Thoracic aorta (tissue), 2 donors: ENCODE results near the gene MINDY4. TPM values are rescaled to one million over a fixed set of nuclear protein-coding genes. Genes with fewer than 3 reads are reported as not detected.

Experiments used
- ATAC-seq: fragments of 150-250 bp; one replicate; pipeline ENCODE4 v1.8.0; 2017; ENCODE audit warnings: low read depth; ENCODE audit not compliant: insufficient number of reproducible peaks, low FRiP score
- DNase-seq: peaks from one replicate; pipeline ENCODE4 v3.0.0-alpha.2; 2020; ENCODE audit warnings: low spot score
- H3K27ac ChIP-seq, 2 donors: fragments of 200-600 bp; sonication (generic); 1 replicate in 1 of 2; 2 replicates in 1 of 2; pipeline ENCODE4 v1.5.1; 2016; ENCODE audit warnings: mild to moderate bottlenecking in 2 of 2, moderate library complexity in 2 of 2
- H3K27me3 ChIP-seq: fragments of 200-600 bp; sonication (generic); replicated peaks from 2 replicates; pipeline ENCODE4 v1.6.0; 2016; ENCODE audit warnings: mild to moderate bottlenecking; ENCODE audit not compliant: insufficient read depth
- H3K36me3 ChIP-seq: fragments of 200-600 bp; sonication (generic); one replicate; pipeline ENCODE4 v1.5.1; 2016
- H3K4me1 ChIP-seq, 2 donors: fragments of 200-600 bp; sonication (generic); 1 replicate in 1 of 2; 2 replicates in 1 of 2; pipeline versions ENCODE4 v1.5.1 to v1.6.0; 2016; ENCODE audit warnings: low read depth in 2 of 2, mild to moderate bottlenecking in 1 of 2; ENCODE audit not compliant: control insufficient read depth in 1 of 2
- H3K4me3 ChIP-seq: fragments of 200-600 bp; sonication (generic); 2 replicates; pipeline ENCODE4 v1.5.1; 2016; ENCODE audit warnings: mild to moderate bottlenecking
- H3K9me3 ChIP-seq: fragments of 200-600 bp; sonication (generic); 2 replicates; pipeline ENCODE4 v1.5.1; 2016
- total RNA-seq, 2 donors: library from RNA; depleted of rRNA; stranded (reverse); fragments of >200 nt; gene quantifications; one replicate each; pipeline versions ENCODE4 v1.1.0 to v1.2.3, GENCODE V29; 2016
- TF ChIP-seq, protein P1 (sequence below): fragments of 200-600 bp; sonication (generic); IDR thresholded peaks from one replicate; pipeline ENCODE4 v1.5.1; 2019; ENCODE audit warnings: antibody characterized with exemption

MINDY4 gene
- total RNA-seq, 2 donors from 2014 or later: 32.0 to 44.0 TPM

DNA sequence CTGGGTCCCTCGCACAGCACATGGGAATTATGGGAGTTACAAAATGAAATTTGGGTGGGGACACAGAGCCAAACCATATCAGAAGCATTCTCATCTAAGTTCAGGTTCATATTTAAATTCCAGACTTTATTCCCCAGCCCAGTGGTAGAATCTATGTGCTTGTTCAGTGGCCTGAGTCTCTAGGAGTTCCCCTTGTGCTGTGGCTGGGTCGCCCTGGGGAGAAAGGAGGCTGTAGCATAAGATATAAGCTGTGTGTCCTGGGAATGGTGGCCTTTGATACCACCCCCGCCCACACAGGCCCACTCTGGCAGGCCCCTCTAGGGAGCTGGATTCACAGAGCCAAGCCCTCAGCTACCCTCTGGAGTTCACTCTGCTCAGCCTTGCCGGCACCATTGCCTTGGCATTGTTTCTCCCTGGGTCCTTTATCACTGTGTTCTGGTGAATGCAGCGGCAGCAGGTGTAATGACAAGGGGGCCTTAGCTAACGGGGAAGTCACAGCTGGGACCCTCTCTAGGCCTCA lies 64.2 kb downstream of the MINDY4 start:
- no peak for ATAC-seq
- H3K36me3 ChIP-seq: no peaks in the 10 kb centered on the region
- TF ChIP-seq, protein P1, sequence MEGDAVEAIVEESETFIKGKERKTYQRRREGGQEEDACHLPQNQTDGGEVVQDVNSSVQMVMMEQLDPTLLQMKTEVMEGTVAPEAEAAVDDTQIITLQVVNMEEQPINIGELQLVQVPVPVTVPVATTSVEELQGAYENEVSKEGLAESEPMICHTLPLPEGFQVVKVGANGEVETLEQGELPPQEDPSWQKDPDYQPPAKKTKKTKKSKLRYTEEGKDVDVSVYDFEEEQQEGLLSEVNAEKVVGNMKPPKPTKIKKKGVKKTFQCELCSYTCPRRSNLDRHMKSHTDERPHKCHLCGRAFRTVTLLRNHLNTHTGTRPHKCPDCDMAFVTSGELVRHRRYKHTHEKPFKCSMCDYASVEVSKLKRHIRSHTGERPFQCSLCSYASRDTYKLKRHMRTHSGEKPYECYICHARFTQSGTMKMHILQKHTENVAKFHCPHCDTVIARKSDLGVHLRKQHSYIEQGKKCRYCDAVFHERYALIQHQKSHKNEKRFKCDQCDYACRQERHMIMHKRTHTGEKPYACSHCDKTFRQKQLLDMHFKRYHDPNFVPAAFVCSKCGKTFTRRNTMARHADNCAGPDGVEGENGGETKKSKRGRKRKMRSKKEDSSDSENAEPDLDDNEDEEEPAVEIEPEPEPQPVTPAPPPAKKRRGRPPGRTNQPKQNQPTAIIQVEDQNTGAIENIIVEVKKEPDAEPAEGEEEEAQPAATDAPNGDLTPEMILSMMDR: no peak

DNA sequence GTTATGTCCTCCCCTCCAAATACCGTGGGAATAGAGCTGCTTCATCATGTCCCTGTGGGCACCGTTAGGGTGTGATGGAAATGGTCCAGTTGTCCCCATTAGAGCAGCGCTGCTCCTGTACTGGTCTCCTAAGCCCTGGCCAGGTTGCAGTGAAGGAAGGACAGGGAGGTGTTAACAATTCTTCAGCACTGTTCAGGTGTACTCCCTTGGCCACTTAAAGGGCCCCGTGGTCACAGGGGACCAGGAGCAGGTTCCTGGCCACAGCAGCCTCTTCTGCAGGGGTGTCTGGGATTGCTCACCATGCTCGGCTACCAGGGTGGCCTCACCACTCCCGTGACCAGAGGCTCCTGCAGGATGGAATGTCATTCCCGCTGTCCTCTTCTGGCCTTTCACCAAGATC lies 65.8 kb downstream of the MINDY4 start:
- Histone ChIP-seq H3K36me3 (no peaks in the 10 kb centered on the region), H3K9me3 (no peaks in the 10 kb centered on the region), H3K27ac (no peak overlapping the region), H3K4me1 (peaks cover 0 to 6% of the 10 kb centered on the region in 2 donors), H3K27me3 (no peaks in the 10 kb centered on the region), H3K4me3 (no peak overlapping the region)
- TF ChIP-seq, protein P1: no peak
- ATAC-seq: no peak
- no peak for DNase-seq

More for the DNA sequence above, 64.2 kb downstream of the MINDY4 start:
- Histone ChIP-seq H3K9me3 (no peaks in the 10 kb centered on the region), H3K27ac (no peak overlapping the region), H3K4me1 (peaks cover 0 to 16% of the 10 kb centered on the region in 2 donors), H3K27me3 (no peaks in the 10 kb centered on the region), H3K4me3 (no peak overlapping the region)
- no peak for DNase-seq

DNA sequence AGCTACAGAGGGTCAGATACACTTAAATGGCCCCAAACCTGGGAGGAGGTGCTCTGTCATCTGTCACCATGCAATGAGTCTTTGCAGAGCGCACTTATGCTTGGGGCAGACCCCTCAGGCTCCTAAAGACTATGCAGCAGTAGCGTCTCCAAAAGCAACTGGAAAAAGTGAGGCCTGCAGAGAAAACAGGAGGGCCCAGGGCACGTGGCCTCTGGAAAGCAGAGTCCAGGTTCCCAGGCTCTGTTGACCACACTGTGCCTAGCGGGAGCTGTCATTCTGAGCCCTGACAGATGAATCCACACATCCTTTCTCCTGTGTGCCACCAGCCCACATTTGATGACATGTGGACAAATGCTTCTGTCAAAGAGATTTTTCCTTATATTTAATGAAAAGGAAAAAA lies 66.4 kb downstream of the MINDY4 start:
- DNase-seq (no peak), ATAC-seq (no peak)
- TF ChIP-seq, protein P1: no peak
- Histone ChIP-seq H3K27me3 (no peaks in the 10 kb centered on the region), H3K4me1 (peaks cover 0 to 5% of the 10 kb centered on the region in 2 donors), H3K4me3 (no peak overlapping the region), H3K27ac (no peak overlapping the region), H3K36me3 (no peaks in the 10 kb centered on the region), H3K9me3 (no peaks in the 10 kb centered on the region)

DNA sequence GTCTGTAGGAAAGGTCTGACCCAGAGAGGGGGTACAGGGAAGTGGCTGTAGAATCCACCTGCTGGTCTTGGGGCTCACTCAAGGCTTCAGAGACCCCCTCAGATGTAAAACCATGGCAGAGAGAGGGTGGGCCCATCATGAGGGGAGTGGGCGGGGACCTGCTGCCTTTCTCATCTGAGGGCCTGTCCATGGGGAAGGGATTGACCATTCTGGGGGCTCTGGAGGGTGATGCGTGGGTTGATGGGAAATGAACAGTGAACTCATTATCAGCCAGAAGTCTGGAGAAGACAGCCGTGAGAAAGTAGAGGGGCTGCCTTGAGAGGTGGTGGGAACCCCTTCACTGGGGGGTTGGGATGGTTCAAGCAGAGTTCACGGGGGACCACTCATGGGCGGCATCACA lies 66.8 kb downstream of the MINDY4 start:
- no peak for ATAC-seq

DNA sequence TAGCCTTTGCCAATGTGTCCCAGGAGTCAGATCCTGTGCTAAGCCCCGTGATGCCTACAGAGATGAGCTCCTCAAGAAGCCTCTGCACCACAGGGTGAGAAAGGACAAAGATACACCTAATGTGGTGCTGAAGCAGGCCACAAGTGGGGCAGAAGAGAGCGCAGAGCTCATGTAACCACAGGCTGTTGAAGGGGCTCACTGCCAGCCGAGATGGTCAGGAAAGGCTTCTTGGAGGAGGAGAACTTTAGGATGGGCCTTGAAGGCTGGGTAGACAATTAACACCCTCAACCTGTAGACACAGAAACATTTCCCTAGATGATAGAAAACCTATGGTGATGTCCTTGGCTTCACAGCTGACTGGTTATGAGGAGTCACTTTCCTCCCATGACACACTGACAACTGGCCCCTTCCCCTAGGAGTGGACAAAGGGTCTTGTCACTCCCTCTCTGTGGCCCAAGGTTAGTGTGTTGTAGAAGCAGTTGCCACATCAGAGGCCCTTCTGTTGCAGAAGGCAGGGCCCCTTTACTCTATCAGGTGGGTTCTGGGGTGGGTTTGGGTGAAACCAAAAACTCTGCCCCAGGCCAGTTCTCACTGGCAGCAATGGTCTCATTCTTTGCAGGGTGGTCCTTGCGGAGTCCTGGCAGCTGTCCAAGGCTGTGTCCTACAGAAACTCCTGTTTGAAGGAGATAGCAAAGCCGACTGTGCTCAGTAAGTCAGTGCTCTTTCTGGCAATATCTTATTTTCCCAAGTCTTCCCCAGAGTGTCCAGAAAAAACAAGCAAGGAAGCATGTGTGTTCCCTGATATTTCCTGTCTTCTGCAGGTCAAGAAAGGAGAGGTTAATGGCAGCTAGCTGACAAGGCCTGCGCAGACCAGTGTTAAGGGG lies 69.2 kb downstream of the MINDY4 start:
- no peak for ATAC-seq
- H3K9me3 ChIP-seq: no peaks in the 10 kb centered on the region

More for the DNA sequence above, 66.8 kb downstream of the MINDY4 start:
- H3K4me1 ChIP-seq: peaks cover 3 to 9% of the 10 kb centered on the region in 2 donors
- H3K36me3 ChIP-seq: no peaks in the 10 kb centered on the region
- H3K9me3 ChIP-seq: no peaks in the 10 kb centered on the region
- H3K4me3 ChIP-seq: no peak overlapping the region
- no peak overlapping the region for H3K27ac ChIP-seq
- TF ChIP-seq, protein P1: no peak
- H3K27me3 ChIP-seq: no peaks in the 10 kb centered on the region
- no peak for DNase-seq

More for the DNA sequence above, 69.2 kb downstream of the MINDY4 start:
- Histone ChIP-seq H3K4me1 (peaks cover 27 to 33% of the 10 kb centered on the region in 2 donors), H3K4me3 (no peak overlapping the region), H3K36me3 (no peaks in the 10 kb centered on the region), H3K27ac (peak overlapping the region in 1 of 2 donors; percentile 8), H3K27me3 (no peaks in the 10 kb centered on the region)
- DNase-seq: no peak
- TF ChIP-seq, protein P1: no peak
